NCI-H748 (cell line): ENCODE results near the gene SLC25A21.
"Not testable (repeated sequence)": the region's sequence is repeated elsewhere in the genome, so short reads cannot be mapped to it uniquely, and the experiment has no call there.

Experiments used
- DNase-seq: peaks from one replicate; lab custom pipeline; 2025; ENCODE audit not compliant: unreplicated experiment; lab: John Stamatoyannopoulos, UW

The SLC25A21 gene

DNA sequence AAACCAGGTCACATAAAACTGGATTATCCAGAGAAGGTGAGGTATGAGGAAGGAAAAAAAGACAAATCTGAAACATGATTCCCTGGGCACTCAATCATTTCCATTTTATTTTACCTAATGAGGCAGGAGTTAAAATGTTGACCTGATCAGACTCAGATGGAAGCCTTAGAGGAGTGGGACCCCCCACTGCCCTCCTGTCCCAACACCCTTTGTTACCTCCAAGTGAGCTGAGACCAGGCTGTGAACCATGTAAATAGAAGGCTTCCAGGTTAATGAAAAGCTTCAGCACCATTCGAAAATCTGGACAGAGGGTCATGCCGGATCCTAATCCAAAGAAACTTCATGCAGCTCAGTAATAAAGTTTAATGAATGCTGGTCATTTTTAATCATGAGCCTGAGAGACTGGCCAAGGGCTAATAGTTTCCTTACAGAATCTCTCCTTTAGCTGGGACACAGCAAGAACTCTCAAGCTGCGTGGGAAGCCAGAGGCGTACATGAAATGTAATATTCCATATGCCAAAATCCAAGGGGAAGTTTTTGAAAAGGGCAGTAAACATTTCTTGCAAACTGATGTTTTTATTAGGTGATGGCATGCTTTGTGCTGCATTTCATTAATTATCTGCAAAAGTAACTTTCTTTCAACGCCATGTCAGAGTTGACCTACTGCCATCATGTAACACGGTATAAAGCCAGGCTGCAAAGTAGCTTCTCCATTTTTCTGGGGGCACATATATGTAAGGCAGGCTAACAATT lies 327.8 kb downstream of the SLC25A21 start:
- no peak for DNase-seq

DNA sequence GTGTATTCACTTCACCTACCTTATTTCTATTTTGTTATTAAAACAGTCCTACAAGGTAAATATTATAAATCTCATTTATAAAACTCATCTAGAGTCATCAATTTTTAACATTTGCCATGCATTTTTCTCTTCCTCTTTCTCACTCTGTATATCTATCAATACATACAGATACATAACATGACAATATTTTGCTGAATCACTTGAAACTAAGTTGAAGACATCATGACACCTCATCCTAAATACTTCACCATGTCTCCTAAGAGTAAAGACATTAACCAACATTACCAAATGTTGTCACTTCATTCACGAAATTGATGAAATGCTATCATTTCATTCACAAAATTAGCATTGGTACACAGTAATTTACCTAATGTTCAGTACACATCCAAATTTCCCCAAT lies 329.0 kb downstream of the SLC25A21 start:
- no peak for DNase-seq

DNA sequence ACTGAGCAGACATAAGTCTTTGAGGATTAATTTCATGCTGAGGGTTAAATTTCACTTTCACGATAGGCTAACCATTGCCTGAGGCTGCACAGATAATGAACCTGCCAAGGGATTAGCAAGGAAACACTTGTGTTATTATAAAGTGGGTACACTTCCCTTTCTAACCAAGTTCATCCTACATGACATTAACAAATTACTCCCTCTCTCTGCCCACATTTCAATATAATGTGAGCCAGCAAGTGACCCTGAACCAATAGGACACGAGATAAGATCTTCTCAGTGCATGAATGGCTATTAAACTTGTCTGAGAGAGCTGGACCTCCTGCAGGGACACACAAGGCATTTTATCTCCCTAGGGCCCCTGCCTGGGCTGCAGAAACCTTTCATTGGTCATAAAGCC lies 337.3 kb downstream of the SLC25A21 start:
- peak; percentile 93 for DNase-seq

DNA sequence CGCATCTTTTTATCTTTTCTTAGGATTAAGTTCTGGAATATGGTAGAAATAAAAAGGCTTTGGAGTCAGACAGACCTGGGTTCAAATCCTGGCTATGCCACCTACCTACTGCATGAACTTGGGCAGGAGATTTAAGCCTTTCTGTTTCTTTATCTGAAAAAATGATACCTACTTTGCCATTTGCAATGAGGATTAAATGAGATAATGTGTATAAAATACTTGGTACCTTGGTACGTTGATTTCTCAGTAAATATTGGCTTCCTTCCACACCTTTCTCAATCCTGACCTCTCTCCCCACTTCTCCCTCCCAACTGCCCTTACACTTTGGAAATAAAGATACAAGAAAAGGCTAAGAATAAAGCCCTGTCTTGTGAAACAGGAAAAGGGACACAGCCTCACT lies 338.1 kb downstream of the SLC25A21 start:
- no peak for DNase-seq

DNA sequence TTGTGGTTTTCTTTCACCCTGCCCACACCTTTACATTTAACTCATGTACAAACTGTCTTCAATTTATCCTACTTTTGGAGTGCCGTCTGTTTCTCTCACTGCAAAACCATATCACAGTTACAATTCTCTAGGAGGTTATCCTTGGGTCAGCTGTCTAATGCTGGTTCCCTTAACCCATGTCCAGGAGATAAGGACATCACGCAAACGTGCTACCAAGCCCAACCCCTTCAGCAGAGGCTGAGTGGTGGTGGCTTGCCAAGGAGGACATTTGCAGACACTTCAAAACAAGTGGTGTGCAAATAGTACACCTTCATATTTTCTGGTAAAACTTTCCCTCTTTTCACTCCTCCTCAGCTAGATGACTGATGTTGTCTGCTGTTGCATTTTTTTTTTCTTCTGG lies 342.9 kb downstream of the SLC25A21 start:
- DNase-seq: no peak

DNA sequence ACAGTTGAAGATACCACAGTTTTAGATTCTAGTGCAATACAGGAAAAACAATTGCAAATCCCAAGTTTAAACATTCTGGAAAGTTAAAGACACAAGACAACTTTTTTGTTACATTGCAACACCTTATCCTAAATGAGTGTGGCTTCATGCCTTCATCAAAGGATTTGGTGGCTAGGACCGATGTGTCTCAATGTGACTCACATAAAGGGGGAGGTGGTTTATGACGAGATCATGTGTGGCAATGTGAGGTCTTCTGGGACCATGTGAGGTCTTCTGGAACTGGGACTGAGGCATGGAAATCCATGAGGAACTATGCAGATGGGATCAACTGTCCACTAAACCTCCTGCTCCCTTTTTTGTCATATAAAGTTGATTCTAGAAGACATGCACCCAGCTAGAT lies 344.5 kb downstream of the SLC25A21 start:
- DNase-seq: no peak

DNA sequence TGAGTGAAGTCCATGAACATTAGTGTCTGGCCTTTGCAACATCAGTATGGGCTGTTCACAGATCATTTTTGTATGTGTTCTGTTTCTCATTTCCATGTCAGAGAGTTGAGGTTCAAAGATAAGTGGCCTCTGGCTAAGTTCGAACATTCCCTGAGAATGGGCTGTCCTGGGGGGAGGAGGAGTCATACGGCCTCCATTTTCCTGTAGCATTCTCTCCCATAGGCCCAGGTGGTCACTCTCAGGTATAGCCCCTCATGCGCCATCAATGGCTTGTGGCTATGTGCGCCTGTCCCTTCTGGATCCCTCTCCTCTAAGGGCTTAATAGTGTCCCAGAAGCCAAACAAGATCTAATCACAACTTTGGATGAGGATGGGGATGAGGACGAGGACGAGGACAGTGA lies 345.8 kb downstream of the SLC25A21 start:
- no peak for DNase-seq

DNA sequence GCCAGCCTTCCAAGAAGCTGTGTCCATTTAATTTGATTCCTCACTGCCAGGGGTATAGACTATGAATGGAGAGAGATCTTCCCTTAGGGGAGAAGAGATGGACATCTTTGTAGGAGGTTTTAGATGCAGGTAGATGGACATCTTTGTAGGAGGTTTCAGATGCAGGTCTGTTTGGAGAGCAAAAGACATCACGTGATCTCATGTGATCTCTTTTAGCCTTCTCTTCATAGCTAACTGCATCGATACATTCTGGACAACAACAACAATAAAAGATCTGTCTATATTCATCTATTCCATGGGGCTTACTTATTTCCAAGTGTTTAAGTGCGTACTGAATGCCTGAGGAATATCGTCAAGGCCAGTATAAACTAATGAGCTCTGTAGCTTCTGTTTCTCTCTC lies 347.6 kb downstream of the SLC25A21 start:
- DNase-seq: no peak

DNA sequence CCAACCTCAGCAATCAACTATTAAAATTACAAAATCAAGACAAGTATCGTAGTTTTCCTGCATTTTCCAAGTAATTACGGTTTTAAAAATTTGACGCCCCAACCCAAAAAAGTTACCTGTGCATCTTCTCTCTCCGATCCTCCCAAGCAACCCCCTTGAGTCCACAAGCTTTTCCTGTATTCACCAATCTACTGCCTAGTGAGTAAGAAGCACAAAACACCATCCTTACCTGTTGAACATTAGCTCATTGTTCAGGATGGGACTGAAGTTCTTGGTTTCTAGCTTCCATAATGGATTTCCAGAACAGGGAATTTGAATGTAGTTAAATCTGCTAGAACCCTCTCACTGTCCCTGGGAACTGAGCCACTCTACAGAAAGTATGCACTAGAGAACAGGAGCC lies 348.8 kb downstream of the SLC25A21 start:
- DNase-seq: no peak

DNA sequence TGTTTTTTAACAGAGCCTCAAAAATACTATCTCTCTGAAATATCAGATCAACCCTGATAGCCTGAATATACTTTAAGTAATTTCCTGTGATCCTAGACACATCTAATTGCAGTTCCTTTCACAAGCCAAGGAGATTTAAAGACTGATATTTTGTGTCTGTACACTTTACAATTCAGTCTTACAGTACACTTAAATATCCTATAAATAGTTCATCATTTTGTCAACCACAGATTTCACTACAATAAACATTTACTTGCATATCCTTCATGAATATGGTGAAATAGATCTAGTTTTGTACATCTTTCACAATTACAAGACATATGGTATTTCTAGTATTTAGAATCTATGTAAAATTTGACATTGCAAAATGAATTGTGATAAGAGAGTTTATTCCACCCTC lies 349.7 kb downstream of the SLC25A21 start:
- DNase-seq: no peak

DNA sequence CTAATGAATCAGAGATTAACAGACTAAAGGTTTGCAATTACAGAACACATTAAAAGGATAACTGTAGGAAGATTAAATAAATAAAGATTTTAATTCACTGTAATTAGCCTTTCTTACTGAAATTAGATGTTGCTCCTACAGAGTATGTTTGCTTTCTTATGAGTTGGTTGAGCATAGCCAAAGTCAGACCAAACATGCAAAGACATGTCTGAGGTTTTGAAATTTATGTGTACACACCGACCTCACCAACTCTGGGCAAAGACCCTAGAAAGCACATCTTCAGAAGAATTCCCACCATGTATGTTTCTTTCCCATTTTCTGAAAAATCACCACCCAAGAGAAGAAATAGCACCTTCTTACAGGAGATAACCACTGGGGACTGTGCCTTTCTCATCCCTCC lies 351.5 kb downstream of the SLC25A21 start:
- no peak for DNase-seq

DNA sequence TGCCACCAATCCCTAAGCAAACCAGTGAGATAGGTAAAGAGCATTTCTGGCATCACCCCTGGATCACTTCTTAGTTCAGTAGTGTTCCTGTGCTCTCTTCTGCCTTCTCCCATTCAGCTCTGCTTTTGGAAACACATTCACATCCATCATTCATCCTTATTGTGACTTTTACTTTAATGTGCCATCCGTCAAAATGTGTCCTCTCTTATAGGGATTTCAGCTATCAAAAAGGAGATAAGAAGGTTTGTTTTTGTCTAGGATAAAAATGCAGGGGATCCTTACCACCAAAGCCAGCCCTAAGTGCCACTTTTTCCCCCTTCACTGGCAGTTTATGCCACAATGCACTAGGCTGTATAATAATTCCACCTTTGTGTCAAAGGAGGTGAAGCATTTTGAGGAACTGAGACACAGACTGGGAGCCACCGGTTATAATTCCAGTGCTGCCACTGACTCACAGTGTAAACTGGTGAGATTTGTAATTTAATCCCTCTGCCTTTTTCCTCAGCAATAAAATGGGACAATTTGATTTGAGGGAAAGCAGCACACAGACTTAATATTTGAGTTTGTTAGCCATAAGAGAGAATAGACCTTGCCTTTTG lies 352.2 kb downstream of the SLC25A21 start:
- peak; percentile 72 for DNase-seq

DNA sequence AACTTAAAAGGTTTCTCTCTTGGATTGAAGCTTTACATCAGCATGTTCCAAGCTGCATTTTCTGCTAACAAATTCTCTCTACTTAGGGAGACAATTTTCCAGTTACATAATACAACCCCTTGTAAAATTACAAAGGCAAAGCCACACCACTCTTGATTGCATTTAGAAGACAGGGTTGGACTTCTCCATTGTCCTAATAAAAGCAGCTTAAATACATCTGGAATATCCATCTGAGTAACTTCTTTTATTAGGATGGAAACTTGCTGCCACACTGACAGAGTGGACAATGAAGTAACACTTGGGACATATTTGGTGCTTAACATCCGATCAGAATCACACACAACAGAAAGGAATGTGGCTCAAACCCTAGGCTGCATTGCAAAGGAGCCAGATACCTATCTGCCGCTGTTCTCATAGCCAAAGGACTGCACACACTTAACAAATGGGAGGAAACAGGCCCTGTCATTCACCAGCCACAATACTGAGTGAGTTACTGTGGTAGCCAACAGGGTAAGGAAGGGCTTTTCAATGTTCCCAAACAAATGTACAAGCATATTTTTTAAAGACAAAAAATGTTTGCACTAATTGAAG lies 353.5 kb downstream of the SLC25A21 start:
- no peak for DNase-seq

DNA sequence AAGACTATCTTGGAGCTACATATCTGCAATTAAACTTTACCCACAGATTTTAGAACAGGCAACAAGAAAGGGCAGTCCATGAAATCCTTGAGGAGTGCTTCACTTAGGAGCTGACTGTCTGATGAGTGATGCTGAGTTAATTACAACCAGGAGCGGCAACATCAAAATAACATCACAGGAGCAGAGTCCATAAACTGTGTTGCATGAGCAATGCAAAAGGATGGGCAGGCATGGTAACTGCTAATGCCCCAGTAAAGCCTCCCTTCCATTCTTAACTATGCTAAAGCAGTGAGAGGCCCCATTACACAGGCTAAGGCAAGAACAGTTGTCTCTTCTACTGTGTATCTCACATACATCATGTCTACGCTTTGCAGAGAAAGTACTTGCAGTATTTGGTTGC lies 354.2 kb downstream of the SLC25A21 start:
- DNase-seq: no peak

DNA sequence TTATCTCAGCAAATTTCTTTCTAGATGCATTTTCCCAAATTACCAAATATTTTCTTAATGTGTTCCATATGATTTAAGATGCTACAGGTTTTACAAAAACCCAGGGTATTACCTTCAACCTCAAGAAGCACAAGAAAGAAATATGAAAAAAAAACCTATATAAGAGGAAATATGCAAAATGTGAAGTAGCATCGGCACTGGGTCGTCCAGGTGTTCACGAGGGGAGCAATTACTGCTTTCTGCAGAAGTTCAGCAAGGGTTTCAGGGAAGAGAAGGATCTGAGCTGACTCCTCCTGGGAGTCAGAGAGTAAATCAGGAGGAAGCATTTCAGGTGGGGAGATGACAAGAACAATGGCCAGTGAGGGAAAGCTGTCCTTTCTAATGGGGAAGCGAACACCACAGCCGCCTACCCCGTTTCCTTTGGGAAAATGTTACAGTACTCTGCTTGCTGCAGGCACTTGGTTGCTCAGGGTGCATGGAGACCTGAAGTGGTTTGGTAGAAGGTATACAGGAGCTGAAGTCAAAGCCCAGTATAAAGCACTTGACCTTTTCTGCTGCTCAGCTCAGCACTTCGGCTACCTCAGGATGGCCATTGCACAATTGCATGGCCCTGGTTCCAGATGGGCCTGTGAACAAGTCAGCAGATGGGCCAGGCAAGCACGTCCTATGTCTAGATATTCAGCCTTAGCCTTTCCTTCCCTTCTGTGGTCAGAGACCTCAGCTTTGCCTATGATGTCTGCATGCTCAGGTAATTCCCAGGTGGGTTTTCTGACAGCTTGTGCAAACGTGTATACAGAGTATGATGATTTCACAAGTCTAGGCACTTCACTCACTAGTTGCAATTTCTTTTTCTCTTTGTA lies 355.1 kb downstream of the SLC25A21 start:
- no peak for DNase-seq

DNA sequence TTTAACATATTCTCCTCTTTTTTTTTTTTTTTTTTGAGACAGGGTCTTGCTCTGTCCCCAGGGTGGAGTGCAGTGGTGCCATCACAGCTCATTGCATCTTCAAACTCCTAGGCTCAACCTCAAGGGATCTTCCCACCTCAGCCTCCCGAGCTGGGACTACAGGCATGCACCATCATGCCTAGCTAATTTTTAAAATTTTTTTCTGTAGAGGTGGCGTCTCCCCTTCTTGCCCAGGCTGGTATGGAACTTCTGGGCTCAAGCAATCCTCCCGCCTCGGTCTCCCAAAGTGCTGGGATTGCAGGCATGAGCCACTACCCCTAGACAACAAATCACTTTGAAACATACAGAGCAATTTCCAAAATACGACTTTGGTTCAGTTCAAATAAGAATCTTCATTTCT lies 355.9 kb downstream of the SLC25A21 start:
- no peak for DNase-seq

DNA sequence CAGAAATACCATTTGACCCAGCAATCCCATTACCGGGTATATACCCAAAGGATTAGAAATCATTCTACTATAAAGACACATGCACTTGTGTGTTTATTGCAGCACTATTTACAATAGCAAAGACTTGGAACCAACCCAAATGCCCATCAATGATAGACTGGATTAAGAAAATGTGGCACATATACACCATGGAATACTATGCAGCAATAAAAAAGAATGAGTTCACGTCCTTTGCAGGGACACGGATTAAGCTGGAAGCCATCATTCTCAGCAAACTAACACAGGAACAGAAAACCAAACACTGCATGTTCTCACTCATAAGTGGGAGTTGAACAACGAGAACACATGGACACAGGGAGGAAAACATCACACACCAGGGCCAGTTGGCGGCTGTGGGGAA lies 357.6 kb downstream of the SLC25A21 start:
- not testable (repeated sequence) for DNase-seq

DNA sequence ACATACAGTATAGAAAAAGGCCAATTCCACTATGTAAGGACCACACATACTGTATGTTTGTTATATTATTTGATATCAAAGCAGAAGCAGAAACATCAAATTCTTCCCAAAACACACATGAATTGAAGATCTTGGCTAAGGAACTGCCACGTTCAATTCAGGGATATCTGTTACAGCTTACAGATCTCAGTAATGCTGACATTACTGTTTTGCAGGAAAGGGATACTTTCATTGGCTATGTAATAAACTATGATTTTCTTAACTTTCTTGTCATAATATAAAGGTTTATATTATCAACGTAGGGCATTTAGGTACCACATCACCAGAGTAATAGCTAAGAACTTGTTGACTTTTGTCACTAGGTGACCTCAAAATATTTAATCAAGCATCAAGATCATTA lies 362.2 kb downstream of the SLC25A21 start:
- no peak for DNase-seq

DNA sequence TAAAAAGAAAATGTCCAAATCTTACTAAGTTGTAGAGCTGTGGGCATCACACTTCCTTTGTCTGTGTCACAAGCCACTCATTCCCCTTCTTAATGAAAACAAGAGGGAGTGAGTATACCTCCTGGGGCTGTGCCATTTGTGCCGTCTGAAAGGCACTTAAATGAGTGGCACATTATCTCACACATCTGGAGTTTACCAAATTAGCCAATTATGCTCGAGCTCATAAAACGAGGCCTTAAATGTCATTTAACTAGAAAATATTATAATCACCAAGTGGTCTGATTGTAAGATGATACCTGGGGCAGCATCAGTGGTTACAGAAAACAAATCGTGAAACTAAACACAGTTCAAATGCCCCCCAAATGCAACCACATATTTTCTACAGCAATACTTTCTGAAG lies 364.7 kb downstream of the SLC25A21 start:
- DNase-seq: peak; percentile 97

DNA sequence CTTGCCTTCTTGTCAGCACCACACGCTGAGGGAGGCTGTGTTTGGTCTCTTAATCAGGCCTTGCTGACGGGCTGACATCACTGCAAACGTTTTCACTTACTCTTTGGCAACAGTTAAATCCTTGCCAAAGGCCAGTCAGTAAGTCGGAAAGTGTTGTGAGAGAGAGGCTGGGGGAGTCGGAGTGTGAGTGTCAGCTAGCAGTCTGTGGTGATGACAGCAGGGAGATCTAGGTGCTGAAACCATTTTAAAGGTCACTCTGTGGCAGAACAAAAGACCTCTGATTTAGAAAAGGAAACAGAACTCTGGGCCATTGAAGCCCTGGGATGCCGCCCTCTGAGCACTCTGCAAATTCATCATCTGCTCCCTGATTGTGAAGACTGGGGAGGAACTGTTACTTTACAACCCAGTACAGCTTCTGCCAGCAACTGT lies 367.3 kb downstream of the SLC25A21 start:
- DNase-seq: no peak

DNA sequence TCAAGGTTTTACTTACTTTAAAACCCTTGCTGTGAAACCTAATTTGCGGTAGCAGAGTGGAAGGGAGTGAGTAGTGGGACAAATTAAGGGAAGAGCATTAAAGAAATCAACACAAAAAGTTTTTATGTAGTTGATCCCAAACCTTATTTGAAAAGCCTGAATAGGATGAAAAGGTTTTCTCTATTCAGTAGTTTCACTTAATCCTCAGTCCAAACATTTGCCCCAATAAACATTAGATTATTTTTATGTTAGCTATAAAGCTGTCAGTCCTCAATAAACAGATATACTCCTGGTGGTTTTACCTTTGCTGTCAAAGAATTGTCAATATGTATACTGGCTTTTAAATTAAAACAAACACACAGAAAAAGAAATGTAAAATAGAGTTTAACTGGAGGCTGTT lies 374.8 kb downstream of the SLC25A21 start:
- no peak for DNase-seq

DNA sequence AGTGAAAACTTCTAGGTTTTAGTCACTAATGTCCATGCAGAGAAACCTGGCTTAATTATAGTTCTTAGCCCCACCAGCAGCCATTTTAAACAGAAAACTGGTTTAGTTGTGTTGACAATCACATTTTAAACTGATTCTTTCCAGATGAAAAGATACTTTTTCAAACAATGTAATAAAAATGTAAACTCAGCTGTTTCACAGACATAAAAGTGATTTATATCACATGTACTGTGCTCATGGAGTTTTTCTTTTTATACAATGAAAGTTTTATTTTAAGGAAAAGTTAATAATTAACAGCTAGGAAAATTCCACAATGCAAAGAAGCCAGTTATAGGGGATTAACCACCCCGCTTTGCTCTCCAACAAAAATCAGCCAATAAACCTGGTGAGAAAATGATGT lies 381.0 kb downstream of the SLC25A21 start:
- peak; percentile 21 for DNase-seq
